ENCODE data around the gene ZNF880. TPM values are rescaled to one million over a fixed set of nuclear protein-coding genes. Genes with fewer than 3 reads are reported as not detected.

Gene ZNF880
- 17.8 TPM for total RNA-seq
- long read RNA-seq, transcript ZNF880-202 (4 exons, 2,230 nt), result major isoform, 25 of 28 reads
- long read RNA-seq, partial matches to known transcripts, result 1 of 28 reads
- long read RNA-seq, other reads (novel, unspliced or antisense), result 1 of 28 reads

DNA sequence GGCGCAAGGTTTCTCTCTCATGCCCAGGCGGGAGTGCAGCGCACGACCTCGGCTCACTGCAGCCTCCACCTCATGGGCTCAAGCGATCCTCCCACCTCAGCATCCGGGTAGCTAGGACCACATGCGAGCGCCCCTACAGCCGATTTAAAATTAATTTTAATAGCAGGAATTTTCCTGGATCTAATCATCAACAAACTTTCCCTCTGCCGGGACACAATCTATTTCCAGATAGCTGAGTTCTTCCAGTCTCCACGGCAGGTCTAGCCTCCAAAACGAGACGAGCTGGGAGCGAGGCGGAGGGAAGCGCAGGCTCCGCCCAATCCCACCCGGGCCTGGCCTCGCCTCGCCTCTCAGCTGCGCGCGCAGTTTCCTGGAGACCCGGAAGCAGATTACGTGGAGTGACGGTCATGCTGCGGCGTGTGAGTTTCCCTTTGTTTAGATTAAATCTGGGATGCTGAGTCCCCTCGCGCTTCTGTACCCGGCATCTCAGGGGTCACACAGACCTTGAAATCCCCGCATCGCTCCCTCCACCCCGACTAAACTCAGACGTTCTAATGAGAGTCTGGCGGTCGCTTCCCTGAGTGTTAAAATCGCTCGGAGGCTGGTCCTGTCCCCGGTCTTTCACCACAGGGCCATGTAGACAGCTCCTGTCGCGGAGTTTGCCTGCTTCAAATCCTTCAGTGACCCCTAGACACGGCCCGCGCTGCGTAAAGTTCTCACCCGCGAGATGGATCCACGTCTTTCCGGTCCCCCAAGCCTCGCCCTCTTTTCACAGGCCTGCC lies at the start of gene ZNF880:
Gene ZNF880, plus strand, starts transcription at position 365 of the 782 bp plus-strand sequence. Its CDS starts 43 bp downstream, at position 408.
- ATAC-seq (peak; percentile 100), DNase-seq (peak; percentile 95)
- intact Hi-C loops (cut with DNase I), result no loop called here
- Histone ChIP-seq H3K4me1 (peaks cover 7% of the 10 kb centered on the region), H3K9me3 (peaks cover 38% of the 10 kb centered on the region), H3K27ac (peak within 1 kb of the TSS; percentile 96), H3K4me3 (peak within 1 kb of the TSS; percentile 74), H3K36me3 (peaks cover 17% of the 10 kb centered on the region), H3K27me3 (no peaks in the 10 kb centered on the region)
- TF ChIP-seq, protein P1, sequence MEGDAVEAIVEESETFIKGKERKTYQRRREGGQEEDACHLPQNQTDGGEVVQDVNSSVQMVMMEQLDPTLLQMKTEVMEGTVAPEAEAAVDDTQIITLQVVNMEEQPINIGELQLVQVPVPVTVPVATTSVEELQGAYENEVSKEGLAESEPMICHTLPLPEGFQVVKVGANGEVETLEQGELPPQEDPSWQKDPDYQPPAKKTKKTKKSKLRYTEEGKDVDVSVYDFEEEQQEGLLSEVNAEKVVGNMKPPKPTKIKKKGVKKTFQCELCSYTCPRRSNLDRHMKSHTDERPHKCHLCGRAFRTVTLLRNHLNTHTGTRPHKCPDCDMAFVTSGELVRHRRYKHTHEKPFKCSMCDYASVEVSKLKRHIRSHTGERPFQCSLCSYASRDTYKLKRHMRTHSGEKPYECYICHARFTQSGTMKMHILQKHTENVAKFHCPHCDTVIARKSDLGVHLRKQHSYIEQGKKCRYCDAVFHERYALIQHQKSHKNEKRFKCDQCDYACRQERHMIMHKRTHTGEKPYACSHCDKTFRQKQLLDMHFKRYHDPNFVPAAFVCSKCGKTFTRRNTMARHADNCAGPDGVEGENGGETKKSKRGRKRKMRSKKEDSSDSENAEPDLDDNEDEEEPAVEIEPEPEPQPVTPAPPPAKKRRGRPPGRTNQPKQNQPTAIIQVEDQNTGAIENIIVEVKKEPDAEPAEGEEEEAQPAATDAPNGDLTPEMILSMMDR (IDR thresholded peaks at IDR 0.05), result no peak

DNA sequence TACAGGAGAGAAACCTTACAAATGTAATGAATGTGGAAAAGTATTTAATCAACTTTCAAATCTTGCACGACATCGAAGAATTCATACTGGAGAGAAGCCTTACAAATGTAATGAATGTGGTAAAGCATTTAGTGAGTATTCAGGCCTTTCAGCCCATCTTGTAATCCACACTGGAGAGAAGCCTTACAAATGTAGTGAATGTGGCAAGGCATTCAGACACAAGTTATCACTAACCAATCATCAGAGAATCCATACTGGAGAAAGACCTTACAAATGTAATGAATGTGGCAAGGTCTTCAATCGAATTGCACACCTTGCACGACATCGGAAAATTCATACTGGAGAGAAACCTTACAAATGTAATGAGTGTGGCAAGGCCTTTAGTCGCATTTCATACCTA lies 47.3 kb upstream of the ZNF880 start:
- peaks cover 98% of the 10 kb centered on the region for H3K9me3 ChIP-seq
- TF ChIP-seq, protein P1 (IDR thresholded peaks at IDR 0.05), result no peak
- ATAC-seq, result no peak
- H3K36me3 ChIP-seq, result peaks cover 31% of the 10 kb centered on the region
- H3K27ac ChIP-seq, result no peak overlapping the region
- intact Hi-C loops (cut with DNase I), result no loop called here
- H3K27me3 ChIP-seq, result no peaks in the 10 kb centered on the region
- DNase-seq, result no peak
- no peak overlapping the region for H3K4me3 ChIP-seq
- no peaks in the 10 kb centered on the region for H3K4me1 ChIP-seq

DNA sequence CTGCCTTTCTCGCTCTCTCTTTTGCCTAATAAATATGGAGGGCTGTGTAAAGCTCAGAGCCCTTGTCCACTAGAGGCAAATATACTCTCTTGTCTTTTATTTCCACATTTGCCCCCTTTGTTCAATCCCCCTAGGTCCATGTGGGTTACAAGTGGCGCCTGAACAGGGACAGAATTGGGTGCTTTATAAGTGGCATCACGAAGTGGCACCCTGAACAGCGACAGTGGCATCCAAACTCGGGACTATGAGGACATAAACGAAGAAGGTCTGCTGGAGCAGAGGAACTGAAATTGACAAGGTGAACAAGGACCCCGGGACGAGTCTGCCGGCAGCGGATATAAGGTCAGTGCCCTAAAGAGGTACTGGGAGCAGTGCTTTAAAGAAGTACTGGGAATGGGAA lies 38.0 kb upstream of the ZNF880 start:
- Histone ChIP-seq H3K9me3 (peaks cover 59% of the 10 kb centered on the region), H3K4me3 (no peak overlapping the region), H3K4me1 (no peaks in the 10 kb centered on the region), H3K27me3 (no peaks in the 10 kb centered on the region), H3K36me3 (no peaks in the 10 kb centered on the region), H3K27ac (no peak overlapping the region)
- TF ChIP-seq, protein P1 (IDR thresholded peaks at IDR 0.05), result no peak
- no peak for DNase-seq
- intact Hi-C loops (cut with DNase I), result no loop called here
- ATAC-seq, result no peak

DNA sequence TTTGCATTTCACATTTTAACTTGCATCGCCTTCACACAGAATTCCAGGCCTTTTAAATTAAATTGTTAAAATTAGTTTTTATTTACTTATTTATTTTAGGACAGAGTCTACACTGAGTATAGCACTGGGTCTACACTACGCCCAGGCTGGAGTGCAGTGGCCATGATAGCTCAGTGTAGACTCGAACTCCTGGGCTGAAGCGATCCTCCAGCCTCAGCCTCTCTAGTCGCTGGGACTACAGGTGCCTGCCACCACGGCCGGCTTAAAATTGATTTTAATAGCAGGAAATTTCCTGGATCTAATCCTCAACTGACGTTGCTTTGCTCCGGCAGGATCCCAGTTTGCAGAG lies 34.0 kb upstream of the ZNF880 start:
- no peaks in the 10 kb centered on the region for H3K27me3 ChIP-seq
- DNase-seq (no peak), ATAC-seq (peak; percentile 35)
- TF ChIP-seq, protein P1 (IDR thresholded peaks at IDR 0.05), result no peak
- H3K27ac ChIP-seq, result peak overlapping the region; percentile 90
- H3K4me1 ChIP-seq, result peaks cover 4% of the 10 kb centered on the region
- H3K9me3 ChIP-seq, result peaks cover 21% of the 10 kb centered on the region
- no peaks in the 10 kb centered on the region for H3K36me3 ChIP-seq
- peak overlapping the region; percentile 84 for H3K4me3 ChIP-seq
- intact Hi-C loops (cut with DNase I), result no loop called here

DNA sequence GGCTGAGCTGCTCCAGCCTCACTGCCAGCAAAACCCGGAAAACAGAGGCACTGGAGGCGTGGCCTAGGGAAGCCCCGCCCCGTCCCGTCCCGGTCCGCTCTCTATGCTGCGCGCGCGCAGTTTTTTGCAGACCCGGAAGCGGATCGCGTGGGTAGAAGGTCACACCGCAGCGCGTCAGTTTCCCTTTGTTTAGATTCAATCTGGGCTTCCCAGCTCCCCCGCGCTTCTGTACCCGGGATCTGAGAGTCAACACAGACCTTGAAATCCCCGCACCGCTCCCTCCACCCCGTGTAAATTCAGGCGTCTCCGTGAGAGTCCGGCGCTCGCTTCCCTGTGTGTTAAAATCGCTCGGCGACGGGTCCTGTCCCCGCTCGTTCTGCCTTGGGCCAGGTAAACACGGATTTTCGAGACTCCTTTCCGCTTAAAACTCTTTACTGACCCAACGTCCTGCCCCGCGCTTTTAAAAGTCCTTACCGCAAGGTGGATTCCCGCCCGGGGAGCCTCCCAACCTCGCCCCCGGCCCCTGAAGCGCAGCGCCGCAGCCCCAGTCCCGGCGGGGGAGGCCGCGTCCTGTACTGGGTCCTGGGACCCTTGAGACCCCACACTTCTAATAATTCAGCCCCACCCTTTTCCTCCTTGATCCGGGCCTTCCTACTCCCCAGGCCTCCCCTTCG lies 33.5 kb upstream of the ZNF880 start, which contains the start of gene ZNF610:
Gene ZNF610, plus strand, starts transcription at position 127 of the 674 bp plus-strand sequence. CDS start 12,930 bp downstream, outside the sequence.
- intact Hi-C loops (cut with DNase I), result no loop called here
- peak within 1 kb of the TSS; percentile 84 for H3K4me3 ChIP-seq
- no peaks in the 10 kb centered on the region for H3K36me3 ChIP-seq
- peaks cover 16% of the 10 kb centered on the region for H3K9me3 ChIP-seq
- TF ChIP-seq, protein P1 (IDR thresholded peaks at IDR 0.05), result no peak
- H3K4me1 ChIP-seq, result peaks cover 4% of the 10 kb centered on the region
- H3K27me3 ChIP-seq, result no peaks in the 10 kb centered on the region
- DNase-seq (peak; percentile 94), ATAC-seq (peak; percentile 99)
- H3K27ac ChIP-seq, result peak within 1 kb of the TSS; percentile 90

Measured in upper lobe of right lung (tissue), 1 donor.